H9 (cell line): ENCODE measurements around the gene IGF2. TPM values are rescaled to one million over a fixed set of nuclear protein-coding genes. Genes with fewer than 3 reads are reported as not detected.

Experiments
- DNase-seq: peaks from one replicate; pipeline ENCODE4 v3.0.0-alpha.2; 2017
- H2AFZ ChIP-seq: one replicate; pipeline ENCODE4 v1.6.1; 2013; ENCODE audit warnings: mild to moderate bottlenecking, low read length, control low read depth, moderate library complexity
- H2AK5ac ChIP-seq: 2 replicates; pipeline ENCODE4 v1.6.1; 2013; ENCODE audit warnings: low read length, control low read depth, mixed read lengths; ENCODE audit not compliant: insufficient read length
- H2BK120ac ChIP-seq: one replicate; pipeline ENCODE4 v1.6.1; 2013; ENCODE audit warnings: low read depth, mild to moderate bottlenecking, low read length, control low read depth, inconsistent platforms; ENCODE audit not compliant: poor library complexity, severe bottlenecking
- H2BK12ac ChIP-seq: 2 replicates; pipeline ENCODE4 v1.6.1; 2013; ENCODE audit warnings: low read length, control low read depth, mixed read lengths, low read depth; ENCODE audit not compliant: insufficient read length
- H2BK15ac ChIP-seq: 2 replicates; pipeline ENCODE4 v1.6.1; 2013; ENCODE audit warnings: low read depth, low read length, control low read depth
- H2BK20ac ChIP-seq: one replicate; pipeline ENCODE4 v1.6.1; 2013; ENCODE audit warnings: low read depth, mild to moderate bottlenecking, low read length, control low read depth, inconsistent platforms; ENCODE audit not compliant: poor library complexity, severe bottlenecking
- H2BK5ac ChIP-seq: 2 replicates; pipeline ENCODE4 v1.6.1; 2013; ENCODE audit warnings: low read length, control low read depth, mixed read lengths; ENCODE audit not compliant: insufficient read length
- H3K14ac ChIP-seq: 2 replicates; pipeline ENCODE4 v1.6.1; 2013; ENCODE audit warnings: low read length, control low read depth; ENCODE audit not compliant: insufficient read depth
- H3K18ac ChIP-seq: 2 replicates; pipeline ENCODE4 v1.6.1; 2013; ENCODE audit warnings: low read depth, mild to moderate bottlenecking, mixed read lengths, low read length, control low read depth; ENCODE audit not compliant: insufficient read length
- H3K23ac ChIP-seq: 2 replicates; pipeline ENCODE4 v1.6.1; 2013; ENCODE audit warnings: low read length, control low read depth, mixed read lengths, low read depth; ENCODE audit not compliant: insufficient read length
- H3K23me2 ChIP-seq: 2 replicates; pipeline ENCODE4 v1.6.1; 2013; ENCODE audit warnings: low read depth, mild to moderate bottlenecking, mixed read lengths, low read length, control low read depth; ENCODE audit not compliant: insufficient read length, poor library complexity, severe bottlenecking
- H3K27ac ChIP-seq: 2 replicates; pipeline ENCODE4 v1.5.1; 2013; ENCODE audit warnings: low read length, control low read depth, mixed read lengths, low read depth; ENCODE audit not compliant: insufficient read length
- H3K27me3 ChIP-seq: 2 replicates; pipeline ENCODE4 v1.6.1; 2013; ENCODE audit warnings: low read length, control low read depth, inconsistent platforms; ENCODE audit not compliant: insufficient read depth
- H3K4ac ChIP-seq: 2 replicates; pipeline ENCODE4 v1.6.1; 2013; ENCODE audit warnings: low read depth, mild to moderate bottlenecking, control low read depth, inconsistent platforms, low read length, moderate library complexity
- H3K4me1 ChIP-seq: 2 replicates; pipeline ENCODE4 v1.6.1; 2013; ENCODE audit warnings: low read length, control low read depth, inconsistent platforms; ENCODE audit not compliant: insufficient read depth
- H3K4me2 ChIP-seq: 2 replicates; pipeline ENCODE4 v1.6.1; 2013; ENCODE audit warnings: low read length, control low read depth, mixed read lengths; ENCODE audit not compliant: insufficient read length, insufficient read depth
- H3K56ac ChIP-seq: 2 replicates; pipeline ENCODE4 v1.6.1; 2013; ENCODE audit warnings: low read depth, mild to moderate bottlenecking, mixed read lengths, low read length, control low read depth; ENCODE audit not compliant: insufficient read length
- H3K79me1 ChIP-seq: 2 replicates; pipeline ENCODE4 v1.6.1; 2013; ENCODE audit warnings: low read depth, mild to moderate bottlenecking, moderate library complexity, low read length, control low read depth, inconsistent platforms; ENCODE audit not compliant: insufficient read depth, poor library complexity, severe bottlenecking
- H3K79me2 ChIP-seq: 2 replicates; pipeline ENCODE4 v1.6.1; 2013; ENCODE audit warnings: low read length, control low read depth, inconsistent platforms; ENCODE audit not compliant: insufficient read depth
- H3K9ac ChIP-seq: 2 replicates; pipeline ENCODE4 v1.6.1; 2013; ENCODE audit warnings: low read length, control low read depth, mixed read lengths; ENCODE audit not compliant: insufficient read length; ENCODE audit errors: extremely low read depth
- H3K9me3 ChIP-seq: one replicate; pipeline ENCODE4 v1.6.1; 2013; ENCODE audit warnings: low read depth, low read length, inconsistent platforms; ENCODE audit not compliant: control insufficient read depth
- H3T11ph ChIP-seq: one replicate; pipeline ENCODE4 v1.6.1; 2013; ENCODE audit warnings: mild to moderate bottlenecking, low read length, control low read depth, inconsistent platforms
- H4K20me1 ChIP-seq: one replicate; pipeline ENCODE4 v1.6.1; 2013; ENCODE audit not compliant: control insufficient read depth, insufficient read length, insufficient read depth
- H4K5ac ChIP-seq: 2 replicates; pipeline ENCODE4 v1.6.1; 2013; ENCODE audit warnings: low read depth, mild to moderate bottlenecking, mixed read lengths, low read length, control low read depth; ENCODE audit not compliant: insufficient read length
- H4K8ac ChIP-seq: replicated peaks from 2 replicates; pipeline ENCODE4 v1.6.1; 2013; ENCODE audit warnings: low read length, control low read depth, mixed read lengths, low read depth; ENCODE audit not compliant: insufficient read length
- H4K91ac ChIP-seq: 2 replicates; pipeline ENCODE4 v1.6.1; 2013; ENCODE audit warnings: low read depth, mild to moderate bottlenecking, moderate library complexity, mixed read lengths, low read length, control low read depth; ENCODE audit not compliant: insufficient read length
- H3K27ac Mint-ChIP-seq, 3 experiments: 2 replicates in 2 of 3; 3 replicates in 1 of 3; pipeline ENCODE4 v1.8.0; 2020 to 2021; ENCODE audit warnings: mixed read lengths in 3 of 3, mild to moderate bottlenecking in 1 of 3, moderate library complexity in 1 of 3
- H3K27me3 Mint-ChIP-seq: 2 replicates; pipeline ENCODE4 v1.8.0; 2021; ENCODE audit warnings: low read depth, mild to moderate bottlenecking, moderate library complexity, mixed read lengths
- H3K36me3 Mint-ChIP-seq, 3 experiments: 2 replicates in 2 of 3; 3 replicates in 1 of 3; pipeline ENCODE4 v1.8.0; 2020 to 2021; ENCODE audit warnings: low read depth in 3 of 3, mixed read lengths in 3 of 3; ENCODE audit not compliant: insufficient read depth in 1 of 3
- H3K4me1 Mint-ChIP-seq, 2 experiments: 2 replicates each; pipeline ENCODE4 v1.8.0; 2020; ENCODE audit warnings: mixed read lengths in 2 of 2
- H3K4me3 Mint-ChIP-seq, 2 experiments: 2 replicates in 1 of 2; 3 replicates in 1 of 2; pipeline ENCODE4 v1.8.0; 2020 to 2021; ENCODE audit warnings: mild to moderate bottlenecking in 2 of 2, mixed read lengths in 2 of 2, moderate library complexity in 1 of 2
- H3K9me3 Mint-ChIP-seq, 2 experiments: 2 replicates in 1 of 2; 3 replicates in 1 of 2; pipeline ENCODE4 v1.8.0; 2020; ENCODE audit warnings: mild to moderate bottlenecking in 2 of 2, mixed read lengths in 2 of 2, moderate library complexity in 1 of 2
- WGBS: extraction: QIAGEN DNeasy Blood & Tissue Kit; methylation state at CpG from one replicate; pipeline ENCODE4 v1.1.7; 2013; ENCODE audit warnings: missing lambda C conversion rate, low lambda C conversion rate, mixed read lengths; ENCODE audit not compliant: insufficient read length; ENCODE audit errors: extremely low coverage; 5-methylcytosine and 5-hydroxymethylcytosine counted together
- total RNA-seq: library from RNA; stranded (reverse); gene quantifications from 2 replicates; pipeline ENCODE4 v1.2.1, GENCODE V29; 2021
- TF ChIP-seq, protein P1 (sequence below): fragments of 200-600 bp; sonication (generic); conservative IDR thresholded peaks from 3 replicates; pipeline ENCODE4 v1.8.0; 2021; ENCODE audit warnings: antibody characterized with exemption, mild to moderate bottlenecking

The IGF2 gene
- total RNA-seq, 1 experiment from 2014 or later: 2.8 TPM

DNA sequence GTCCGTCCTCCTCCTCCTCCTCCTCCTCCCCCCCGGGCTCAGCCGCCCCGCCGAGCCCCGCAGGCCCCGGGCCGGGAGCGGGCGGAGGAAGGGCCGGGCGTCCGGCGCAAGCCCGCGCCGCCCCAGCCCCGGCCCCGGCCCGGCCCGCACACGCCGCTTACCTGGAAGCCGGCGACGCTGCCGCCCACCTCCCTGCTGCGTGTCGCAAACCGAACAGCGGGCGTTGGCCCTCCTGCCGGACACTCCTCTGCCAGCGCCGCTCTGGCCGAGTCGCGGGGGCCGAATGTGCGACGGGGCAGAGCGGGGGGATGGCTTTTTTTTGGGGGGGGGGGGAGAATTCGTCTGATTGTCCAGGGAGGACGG is 1.1 kb downstream of the IGF2 start:
- no peak overlapping the region for H4K5ac ChIP-seq
- no peak overlapping the region for H3K4ac ChIP-seq
- no peaks in the 10 kb centered on the region for H3K36me3 Mint-ChIP-seq
- H3K4me3 Mint-ChIP-seq: peak overlapping the region in 1 of 2 experiments; percentile 76; a peak in 2 of 5 replicates
- DNase-seq: no peak
- H2BK12ac ChIP-seq: no peak overlapping the region
- H2AK5ac ChIP-seq: no peak overlapping the region
- H2BK20ac ChIP-seq: no peak overlapping the region
- H3K4me1 ChIP-seq: no peaks in the 10 kb centered on the region
- peaks cover 90% of the 10 kb centered on the region for H3K27me3 Mint-ChIP-seq
- peaks cover 2 to 9% of the 10 kb centered on the region in 2 experiments; a peak in 2 of 5 replicates for H3K9me3 Mint-ChIP-seq
- no peak overlapping the region for H3K9ac ChIP-seq
- peaks cover 2% of the 10 kb centered on the region for H4K20me1 ChIP-seq
- H2BK5ac ChIP-seq: no peak overlapping the region
- H3K27ac ChIP-seq: no peak overlapping the region
- no peak overlapping the region for H3T11ph ChIP-seq
- H2AFZ ChIP-seq: no peak overlapping the region
- H3K27ac Mint-ChIP-seq: no peak overlapping the region
- H3K56ac ChIP-seq: no peak overlapping the region
- no peak overlapping the region for H2BK15ac ChIP-seq
- peaks cover 9 to 26% of the 10 kb centered on the region in 2 experiments for H3K4me1 Mint-ChIP-seq
- no peaks in the 10 kb centered on the region for H3K9me3 ChIP-seq
- H2BK120ac ChIP-seq: no peak overlapping the region
- H3K27me3 ChIP-seq: peaks cover 48% of the 10 kb centered on the region
- peaks cover 14% of the 10 kb centered on the region for H3K23me2 ChIP-seq
- no peak overlapping the region for H3K14ac ChIP-seq
- TF ChIP-seq, protein P1, sequence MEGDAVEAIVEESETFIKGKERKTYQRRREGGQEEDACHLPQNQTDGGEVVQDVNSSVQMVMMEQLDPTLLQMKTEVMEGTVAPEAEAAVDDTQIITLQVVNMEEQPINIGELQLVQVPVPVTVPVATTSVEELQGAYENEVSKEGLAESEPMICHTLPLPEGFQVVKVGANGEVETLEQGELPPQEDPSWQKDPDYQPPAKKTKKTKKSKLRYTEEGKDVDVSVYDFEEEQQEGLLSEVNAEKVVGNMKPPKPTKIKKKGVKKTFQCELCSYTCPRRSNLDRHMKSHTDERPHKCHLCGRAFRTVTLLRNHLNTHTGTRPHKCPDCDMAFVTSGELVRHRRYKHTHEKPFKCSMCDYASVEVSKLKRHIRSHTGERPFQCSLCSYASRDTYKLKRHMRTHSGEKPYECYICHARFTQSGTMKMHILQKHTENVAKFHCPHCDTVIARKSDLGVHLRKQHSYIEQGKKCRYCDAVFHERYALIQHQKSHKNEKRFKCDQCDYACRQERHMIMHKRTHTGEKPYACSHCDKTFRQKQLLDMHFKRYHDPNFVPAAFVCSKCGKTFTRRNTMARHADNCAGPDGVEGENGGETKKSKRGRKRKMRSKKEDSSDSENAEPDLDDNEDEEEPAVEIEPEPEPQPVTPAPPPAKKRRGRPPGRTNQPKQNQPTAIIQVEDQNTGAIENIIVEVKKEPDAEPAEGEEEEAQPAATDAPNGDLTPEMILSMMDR: no peak
- H4K8ac ChIP-seq: no peak overlapping the region
- H3K4me2 ChIP-seq: peak overlapping the region; percentile 62
- H3K79me2 ChIP-seq: no peaks in the 10 kb centered on the region
- H3K23ac ChIP-seq: no peak overlapping the region
- H4K91ac ChIP-seq: no peak overlapping the region
- WGBS: no CpG with 5 or more reads among the region's 44 CpGs
- H3K18ac ChIP-seq: no peak overlapping the region
- no peaks in the 10 kb centered on the region for H3K79me1 ChIP-seq
